SH-SY5Y (cell line): ENCODE data around the gene RBM4B.

Experiments used
- GATA2 ChIP-seq: IDR thresholded peaks from 2 replicates; pipeline ENCODE4 v1.6.1; 2011; ENCODE audit warnings: mild to moderate bottlenecking, low read depth, low read length
- GATA3 ChIP-seq: IDR thresholded peaks from 2 replicates; pipeline ENCODE4 v1.6.1; 2011; ENCODE audit warnings: low read depth, mild to moderate bottlenecking, low read length, moderate library complexity

- no peak for TF ChIP-seq GATA2
- no peak for TF ChIP-seq GATA3
Observed at GRCh38 chr11:66722745-66723651, 45.3 kb upstream of the RBM4B start.
